HAP-1 (cell line): Measurements from ENCODE around the gene DNAH14.

Source experiments
- DNase-seq, 2 experiments: peaks; one replicate each; pipeline ENCODE4 v3.0.0-alpha.2; 2016 to 2020; ENCODE audit warnings: low spot score in 2 of 2
- H3K27me3 ChIP-seq: fragments of 250-450 bp; sonication (Bioruptor Pico); 2 replicates; pipeline ENCODE4 v1.5.1; 2020; ENCODE audit warnings: low read depth, mild to moderate bottlenecking, moderate library complexity
- H3K36me3 ChIP-seq: fragments of 250-450 bp; sonication (Bioruptor Pico); replicated peaks from 2 replicates; pipeline ENCODE4 v1.5.1; 2020; ENCODE audit warnings: mild to moderate bottlenecking
- H3K4me1 ChIP-seq: fragments of 250-450 bp; sonication (Bioruptor Pico); 2 replicates; pipeline ENCODE4 v1.5.1; 2020; ENCODE audit warnings: mild to moderate bottlenecking
- H3K4me3 ChIP-seq: fragments of 250-450 bp; sonication (Bioruptor Pico); 2 replicates; pipeline ENCODE4 v1.5.1; 2020; ENCODE audit warnings: mild to moderate bottlenecking, moderate library complexity
- H3K9me3 ChIP-seq: fragments of 250-450 bp; sonication (Bioruptor Pico); 2 replicates; pipeline ENCODE4 v1.5.1; 2020; ENCODE audit warnings: mild to moderate bottlenecking, moderate library complexity
- in situ Hi-C: fragments of 300-500 bp; cut with MboI; formaldehyde crosslinking; loops from 3 replicates; pipeline ENCODE4 v1.14.3; 2020; ENCODE audit warnings: low sequenced_read_pairs, inconsistent platforms, mixed read lengths

DNAH14 gene

GRCh38 chr1:225342695-225343094 is 413.2 kb downstream of the DNAH14 start:
- Histone ChIP-seq H3K27me3 (no peaks in the 10 kb centered on the region; the same call in 1 of the 2 replicates), H3K9me3 (no peaks in the 10 kb centered on the region), H3K36me3 (no peaks in the 10 kb centered on the region), H3K4me3 (no peak overlapping the region), H3K4me1 (no peaks in the 10 kb centered on the region)
- DNase-seq = no peak
- in situ Hi-C loops = no loop called here

- Histone ChIP-seq H3K36me3 (no peaks in the 10 kb centered on the region), H3K9me3 (no peaks in the 10 kb centered on the region), H3K27me3 (no peaks in the 10 kb centered on the region; the same call in 1 of the 2 replicates), H3K4me3 (no peak overlapping the region), H3K4me1 (no peaks in the 10 kb centered on the region)
- in situ Hi-C loops = no loop called here
- DNase-seq = no peak
These were observed 414.1 kb downstream of the DNAH14 start for GRCh38 chr1:225343618-225344017.

- DNase-seq = no peak
- in situ Hi-C loops = no loop called here
- Histone ChIP-seq H3K27me3 (no peaks in the 10 kb centered on the region; the same call in 1 of the 2 replicates), H3K9me3 (no peaks in the 10 kb centered on the region), H3K4me3 (no peak overlapping the region), H3K36me3 (no peaks in the 10 kb centered on the region), H3K4me1 (no peaks in the 10 kb centered on the region)
These were observed 417.7 kb downstream of the DNAH14 start for GRCh38 chr1:225347123-225347683.

- H3K27me3 ChIP-seq = no peaks in the 10 kb centered on the region; the same call in 1 of the 2 replicates
- no peaks in the 10 kb centered on the region for H3K9me3 ChIP-seq
- DNase-seq = no peak
- H3K4me3 ChIP-seq = no peak overlapping the region
- H3K36me3 ChIP-seq = no peaks in the 10 kb centered on the region
- H3K4me1 ChIP-seq = no peaks in the 10 kb centered on the region
- in situ Hi-C loops = no loop called here
These were observed 418.9 kb downstream of the DNAH14 start for GRCh38 chr1:225348400-225348799.

GRCh38 chr1:225349826-225350225 is 420.4 kb downstream of the DNAH14 start:
- Histone ChIP-seq H3K4me3 (no peak overlapping the region), H3K36me3 (no peaks in the 10 kb centered on the region), H3K27me3 (no peaks in the 10 kb centered on the region; the same call in 1 of the 2 replicates), H3K4me1 (no peaks in the 10 kb centered on the region), H3K9me3 (no peaks in the 10 kb centered on the region)
- no peak for DNase-seq
- in situ Hi-C loops = no loop called here

GRCh38 chr1:225350872-225351271 is 421.4 kb downstream of the DNAH14 start:
- Histone ChIP-seq H3K4me1 (no peaks in the 10 kb centered on the region), H3K36me3 (no peaks in the 10 kb centered on the region), H3K27me3 (no peaks in the 10 kb centered on the region; the same call in 1 of the 2 replicates), H3K4me3 (no peak overlapping the region), H3K9me3 (no peaks in the 10 kb centered on the region)
- DNase-seq = no peak
- in situ Hi-C loops = no loop called here

- H3K9me3 ChIP-seq = no peaks in the 10 kb centered on the region
- in situ Hi-C loops = no loop called here
- no peak overlapping the region for H3K4me3 ChIP-seq
- H3K27me3 ChIP-seq = peaks cover 9% of the 10 kb centered on the region; the same call in 1 of the 2 replicates
- no peaks in the 10 kb centered on the region for H3K4me1 ChIP-seq
- H3K36me3 ChIP-seq = no peaks in the 10 kb centered on the region
- no peak for DNase-seq
These were observed 425.4 kb downstream of the DNAH14 start for GRCh38 chr1:225354906-225355305.

GRCh38 chr1:225355863-225356262 is 426.4 kb downstream of the DNAH14 start:
- no peaks in the 10 kb centered on the region for H3K4me1 ChIP-seq
- H3K36me3 ChIP-seq = no peaks in the 10 kb centered on the region
- no peaks in the 10 kb centered on the region for H3K9me3 ChIP-seq
- peaks cover 9% of the 10 kb centered on the region; the same call in 1 of the 2 replicates for H3K27me3 ChIP-seq
- DNase-seq = no peak
- no peak overlapping the region for H3K4me3 ChIP-seq
- in situ Hi-C loops = no loop called here

GRCh38 chr1:225360119-225360518 is 430.6 kb downstream of the DNAH14 start:
- Histone ChIP-seq H3K27me3 (peaks cover 9% of the 10 kb centered on the region; the same call in 1 of the 2 replicates), H3K36me3 (no peaks in the 10 kb centered on the region), H3K4me1 (no peaks in the 10 kb centered on the region), H3K4me3 (no peak overlapping the region), H3K9me3 (no peaks in the 10 kb centered on the region)
- no peak for DNase-seq
- in situ Hi-C loops = no loop called here

- Histone ChIP-seq H3K27me3 (peaks cover 9% of the 10 kb centered on the region; the same call in 1 of the 2 replicates), H3K4me1 (no peaks in the 10 kb centered on the region), H3K4me3 (no peak overlapping the region), H3K36me3 (no peaks in the 10 kb centered on the region), H3K9me3 (no peaks in the 10 kb centered on the region)
- no peak for DNase-seq
- in situ Hi-C loops = no loop called here
These were observed 431.7 kb downstream of the DNAH14 start for GRCh38 chr1:225361176-225361575.

GRCh38 chr1:225362805-225363204 is 433.3 kb downstream of the DNAH14 start:
- in situ Hi-C loops = no loop called here
- H3K36me3 ChIP-seq = no peaks in the 10 kb centered on the region
- H3K27me3 ChIP-seq = peaks cover 2% of the 10 kb centered on the region; the same call in 1 of the 2 replicates
- DNase-seq = no peak
- no peaks in the 10 kb centered on the region; the same call in 1 of the 2 replicates for H3K4me1 ChIP-seq
- no peak overlapping the region for H3K4me3 ChIP-seq
- H3K9me3 ChIP-seq = no peaks in the 10 kb centered on the region

- Histone ChIP-seq H3K9me3 (no peaks in the 10 kb centered on the region), H3K4me1 (no peaks in the 10 kb centered on the region; the same call in 1 of the 2 replicates), H3K4me3 (no peak overlapping the region), H3K27me3 (no peaks in the 10 kb centered on the region; the same call in 1 of the 2 replicates), H3K36me3 (no peaks in the 10 kb centered on the region)
- DNase-seq = no peak
- in situ Hi-C loops = no loop called here
These were observed 435.0 kb downstream of the DNAH14 start for GRCh38 chr1:225364439-225364838.

GRCh38 chr1:225366018-225366417 is 436.5 kb downstream of the DNAH14 start:
- no peak overlapping the region for H3K4me3 ChIP-seq
- DNase-seq = no peak
- no peaks in the 10 kb centered on the region for H3K9me3 ChIP-seq
- peaks cover 4% of the 10 kb centered on the region; the same call in 1 of the 2 replicates for H3K4me1 ChIP-seq
- H3K36me3 ChIP-seq = no peaks in the 10 kb centered on the region
- H3K27me3 ChIP-seq = no peaks in the 10 kb centered on the region; the same call in 1 of the 2 replicates
- in situ Hi-C loops = no loop called here

- no peak for DNase-seq
- H3K4me1 ChIP-seq = peaks cover 9% of the 10 kb centered on the region
- in situ Hi-C loops = no loop called here
- H3K36me3 ChIP-seq = no peaks in the 10 kb centered on the region
- no peak overlapping the region for H3K4me3 ChIP-seq
- no peaks in the 10 kb centered on the region; the same call in 1 of the 2 replicates for H3K27me3 ChIP-seq
- no peaks in the 10 kb centered on the region for H3K9me3 ChIP-seq
These were observed 437.1 kb downstream of the DNAH14 start for GRCh38 chr1:225366552-225366951.
